Endothelial cell of umbilical vein (primary cell): Measurements from ENCODE around the gene VCAN.

Source experiments
- CTCF ChIP-seq, 2 donors: IDR thresholded peaks; 1 replicate in 1 of 2; 2 replicates in 1 of 2; pipeline ENCODE4 v1.5.1; 2011; ENCODE audit warnings: low read length in 2 of 2, mild to moderate bottlenecking in 2 of 2, moderate library complexity in 2 of 2, control low read depth in 1 of 2, inconsistent platforms in 1 of 2, low read depth in 1 of 2; ENCODE audit not compliant: insufficient read depth in 1 of 2; ENCODE audit errors: extremely low read depth in 1 of 2
- EZH2 ChIP-seq: IDR thresholded peaks from 2 replicates; pipeline ENCODE4 v1.6.1; 2012; ENCODE audit warnings: borderline replicate concordance, low read depth, mild to moderate bottlenecking, moderate library complexity, low read length, inconsistent platforms; ENCODE audit not compliant: severe bottlenecking
- GATA2 ChIP-seq: IDR thresholded peaks from 2 replicates; pipeline ENCODE4 v1.7.0; 2011; ENCODE audit warnings: low read depth, mild to moderate bottlenecking, moderate library complexity, mixed read lengths, low read length; ENCODE audit not compliant: insufficient read length, insufficient read depth
- JUN ChIP-seq: IDR thresholded peaks from 2 replicates; pipeline ENCODE4 v1.6.1; 2011; ENCODE audit warnings: borderline replicate concordance, low read depth; ENCODE audit not compliant: insufficient read length, insufficient read depth
- MAX ChIP-seq: IDR thresholded peaks from 2 replicates; pipeline ENCODE4 v1.6.1; 2011; ENCODE audit not compliant: insufficient read depth, insufficient read length
- MYC ChIP-seq: IDR thresholded peaks from one replicate; pipeline ENCODE4 v1.6.1; 2011; ENCODE audit warnings: mild to moderate bottlenecking, low read depth, low read length
- POLR2A ChIP-seq: IDR thresholded peaks from 2 replicates; pipeline ENCODE4 v1.6.1; 2012; ENCODE audit warnings: low read depth, mild to moderate bottlenecking, control low read depth, low read length
- POLR2AphosphoS5 ChIP-seq: IDR thresholded peaks from 2 replicates; pipeline ENCODE4 v1.6.1; 2012; ENCODE audit warnings: low read depth, mild to moderate bottlenecking, control low read depth, low read length, moderate library complexity; ENCODE audit not compliant: insufficient read depth

- TF ChIP-seq CTCF (IDR thresholded peaks at IDR 0.05; ENCODE audit: extremely low read depth in 1 of 2, insufficient read depth in 1 of 2, low read depth in 1 of 2, low read length in 2 of 2), result no peak
- TF ChIP-seq EZH2, result no peak
- TF ChIP-seq MAX, result no peak
- TF ChIP-seq POLR2A, result no peak
- no peak for TF ChIP-seq JUN
- no peak for TF ChIP-seq POLR2AphosphoS5
- no peak for TF ChIP-seq GATA2
- TF ChIP-seq MYC, result no peak
Measured at GRCh38 chr5:83451955-83452354, 19.6 kb upstream of the VCAN start.
